ENCODE measurements around the gene ERVK3-1. TPM values are rescaled to one million over a fixed set of nuclear protein-coding genes. Genes with fewer than 3 reads are reported as not detected.
A peak's percentile ranks its signal among the peaks of the same experiment; 100 is the strongest.
"Not testable (repeated sequence)": the region's sequence is repeated elsewhere in the genome, so short reads cannot be mapped to it uniquely, and the experiment has no call there.

ERVK3-1 gene
- total RNA-seq, 1 donor: 29.3 TPM

DNA sequence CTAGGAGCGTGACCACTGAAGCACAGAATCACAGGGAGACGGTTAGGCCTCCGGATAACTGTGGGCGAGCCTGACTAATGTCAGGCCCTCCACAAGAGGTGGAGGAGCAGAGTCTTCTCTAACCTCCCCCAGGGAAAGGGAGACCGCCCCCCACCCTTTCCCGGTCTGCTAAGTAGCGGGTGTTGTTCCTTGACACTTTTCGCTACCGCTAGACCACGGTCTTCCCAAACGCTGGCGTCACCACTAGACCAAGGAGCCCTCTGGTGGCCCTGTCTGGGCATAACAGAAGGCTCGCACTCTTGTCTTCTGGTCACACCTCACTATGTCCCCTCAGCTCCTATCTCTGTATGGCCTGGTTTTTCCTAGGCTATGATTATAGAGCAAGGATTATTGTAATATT, 5.5 kb downstream of the ERVK3-1 start:
- H2AFZ ChIP-seq (ENCODE audit: low read length); H3K9me3 ChIP-seq (ENCODE audit: low read depth, low read length); H3K27me3 ChIP-seq (ENCODE audit: insufficient read depth, low read length); H3K4me2 ChIP-seq (ENCODE audit: insufficient read depth, low read length); DNase-seq (ENCODE audit: insufficient read length, low spot score, missing footprints); H3K4me1 ChIP-seq (ENCODE audit: insufficient read depth, low read length); H3K27ac ChIP-seq (ENCODE audit: low read depth, low read length); H3K4me3 ChIP-seq (ENCODE audit: insufficient read depth, low read length): not testable (repeated sequence)
- H3K79me2 ChIP-seq (ENCODE audit: insufficient read depth, low read length): peaks cover 36% of the 10 kb centered on the region
- peaks cover 27% of the 10 kb centered on the region for H4K20me1 ChIP-seq (ENCODE audit: insufficient read depth, low read length)
- peaks cover 59% of the 10 kb centered on the region for H3K36me3 ChIP-seq (ENCODE audit: insufficient read depth, low read length)
- TF ChIP-seq, protein P1, sequence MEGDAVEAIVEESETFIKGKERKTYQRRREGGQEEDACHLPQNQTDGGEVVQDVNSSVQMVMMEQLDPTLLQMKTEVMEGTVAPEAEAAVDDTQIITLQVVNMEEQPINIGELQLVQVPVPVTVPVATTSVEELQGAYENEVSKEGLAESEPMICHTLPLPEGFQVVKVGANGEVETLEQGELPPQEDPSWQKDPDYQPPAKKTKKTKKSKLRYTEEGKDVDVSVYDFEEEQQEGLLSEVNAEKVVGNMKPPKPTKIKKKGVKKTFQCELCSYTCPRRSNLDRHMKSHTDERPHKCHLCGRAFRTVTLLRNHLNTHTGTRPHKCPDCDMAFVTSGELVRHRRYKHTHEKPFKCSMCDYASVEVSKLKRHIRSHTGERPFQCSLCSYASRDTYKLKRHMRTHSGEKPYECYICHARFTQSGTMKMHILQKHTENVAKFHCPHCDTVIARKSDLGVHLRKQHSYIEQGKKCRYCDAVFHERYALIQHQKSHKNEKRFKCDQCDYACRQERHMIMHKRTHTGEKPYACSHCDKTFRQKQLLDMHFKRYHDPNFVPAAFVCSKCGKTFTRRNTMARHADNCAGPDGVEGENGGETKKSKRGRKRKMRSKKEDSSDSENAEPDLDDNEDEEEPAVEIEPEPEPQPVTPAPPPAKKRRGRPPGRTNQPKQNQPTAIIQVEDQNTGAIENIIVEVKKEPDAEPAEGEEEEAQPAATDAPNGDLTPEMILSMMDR (IDR thresholded peaks at IDR 0.05; ENCODE audit: extremely low read depth, low read depth, low read length): peak; percentile 33

DNA sequence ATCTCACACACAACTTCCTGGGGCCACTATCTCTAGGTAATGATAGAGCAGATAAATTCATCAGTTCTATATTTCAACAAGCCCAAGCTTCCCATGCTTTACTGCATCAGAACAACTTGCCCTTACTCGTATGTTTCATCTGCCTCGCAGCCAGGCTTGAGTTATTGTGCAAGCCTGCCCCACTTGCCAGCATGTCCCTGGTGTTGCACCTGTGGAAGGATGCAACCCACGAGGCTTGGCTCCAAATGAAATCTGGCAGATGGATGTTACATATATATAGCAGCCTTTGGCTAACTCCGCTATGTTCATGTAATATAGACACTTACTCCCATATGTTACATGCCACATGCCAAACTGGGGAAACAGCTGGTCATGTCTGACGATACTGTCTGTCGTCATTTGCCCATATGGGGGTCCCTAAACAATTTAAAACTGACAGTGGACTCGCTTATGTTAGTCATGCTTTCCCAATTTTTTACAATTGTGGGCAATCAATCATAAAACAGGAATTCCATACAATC, 6.2 kb downstream of the ERVK3-1 start:
- peaks cover 29% of the 10 kb centered on the region for H3K79me2 ChIP-seq (ENCODE audit: insufficient read depth, low read length)
- DNase-seq (ENCODE audit: insufficient read length, low spot score, missing footprints): no peak
- H3K9me3 ChIP-seq (ENCODE audit: low read depth, low read length): no peaks in the 10 kb centered on the region
- no peak overlapping the region for H2AFZ ChIP-seq (ENCODE audit: low read length)
- H3K27ac ChIP-seq (ENCODE audit: low read depth, low read length): no peak overlapping the region
- H3K4me1 ChIP-seq (ENCODE audit: insufficient read depth, low read length): no peaks in the 10 kb centered on the region
- H4K20me1 ChIP-seq (ENCODE audit: insufficient read depth, low read length): peaks cover 28% of the 10 kb centered on the region
- no peak overlapping the region for H3K4me3 ChIP-seq (ENCODE audit: insufficient read depth, low read length)
- no peak overlapping the region for H3K4me2 ChIP-seq (ENCODE audit: insufficient read depth, low read length)
- TF ChIP-seq, protein P1 (IDR thresholded peaks at IDR 0.05; ENCODE audit: extremely low read depth, low read depth, low read length): no peak
- H3K36me3 ChIP-seq (ENCODE audit: insufficient read depth, low read length): peaks cover 59% of the 10 kb centered on the region
- no peaks in the 10 kb centered on the region for H3K27me3 ChIP-seq (ENCODE audit: insufficient read depth, low read length)

DNA sequence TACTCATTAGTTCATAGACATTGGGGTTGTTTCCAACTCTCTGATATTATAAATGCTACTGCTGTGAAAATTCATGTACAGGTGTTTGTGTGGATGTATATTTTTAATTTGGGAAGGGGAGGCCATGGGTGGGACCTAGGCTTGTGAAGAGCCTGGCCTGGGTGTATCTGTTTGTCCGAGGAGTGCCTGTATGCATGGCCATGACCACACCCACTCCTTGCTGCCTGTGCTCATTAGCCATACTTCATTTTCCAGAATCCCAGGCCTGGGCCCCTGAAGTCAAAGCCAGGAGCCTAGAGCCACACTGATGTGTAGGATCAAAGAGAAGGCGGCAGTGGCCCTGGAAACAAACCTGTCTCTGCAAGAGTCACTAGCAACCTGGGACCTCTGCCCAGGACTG, 10.4 kb downstream of the ERVK3-1 start:
- no peak overlapping the region for H3K27ac ChIP-seq (ENCODE audit: low read depth, low read length)
- H4K20me1 ChIP-seq (ENCODE audit: insufficient read depth, low read length): peaks cover 57% of the 10 kb centered on the region
- H3K36me3 ChIP-seq (ENCODE audit: insufficient read depth, low read length): peaks cover 32% of the 10 kb centered on the region
- peaks cover 2% of the 10 kb centered on the region for H3K79me2 ChIP-seq (ENCODE audit: insufficient read depth, low read length)
- H3K4me1 ChIP-seq (ENCODE audit: insufficient read depth, low read length): no peaks in the 10 kb centered on the region
- H3K4me3 ChIP-seq (ENCODE audit: insufficient read depth, low read length): no peak overlapping the region
- no peak overlapping the region for H2AFZ ChIP-seq (ENCODE audit: low read length)
- TF ChIP-seq, protein P1 (IDR thresholded peaks at IDR 0.05; ENCODE audit: extremely low read depth, low read depth, low read length): no peak
- DNase-seq (ENCODE audit: insufficient read length, low spot score, missing footprints): no peak
- H3K4me2 ChIP-seq (ENCODE audit: insufficient read depth, low read length): no peak overlapping the region
- H3K27me3 ChIP-seq (ENCODE audit: insufficient read depth, low read length): no peaks in the 10 kb centered on the region
- H3K9me3 ChIP-seq (ENCODE audit: low read depth, low read length): no peaks in the 10 kb centered on the region

DNA sequence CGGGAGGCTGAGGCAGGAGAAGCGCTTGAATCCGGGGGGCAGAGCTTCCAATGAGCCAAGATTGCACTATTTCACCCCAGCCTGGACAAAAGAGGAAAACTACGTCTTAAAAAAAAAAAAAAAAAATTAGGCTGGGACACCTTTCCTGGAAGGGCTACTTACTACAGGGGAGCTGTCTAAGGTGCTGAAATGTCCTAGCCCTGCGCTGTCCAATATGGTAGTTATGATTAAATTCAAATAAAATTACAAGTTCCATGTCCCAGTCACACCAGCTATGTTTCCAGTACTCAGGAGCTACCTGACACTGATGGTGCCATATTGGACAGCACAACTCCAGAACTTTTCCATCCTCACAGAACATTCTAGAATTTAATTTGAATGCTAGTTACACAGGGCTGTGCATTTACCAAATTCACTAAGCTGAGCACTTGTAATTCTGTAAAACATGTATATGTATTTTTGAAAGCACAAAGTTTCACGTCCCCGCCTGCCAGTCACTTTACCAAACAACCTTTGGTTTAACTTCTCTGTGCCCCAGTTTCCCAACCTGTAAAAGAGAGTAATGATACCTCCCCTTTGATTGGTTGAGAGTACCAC, 12.4 kb downstream of the ERVK3-1 start:
- TF ChIP-seq, protein P1 (IDR thresholded peaks at IDR 0.05; ENCODE audit: extremely low read depth, low read depth, low read length): no peak
- H3K4me1 ChIP-seq (ENCODE audit: insufficient read depth, low read length): no peaks in the 10 kb centered on the region
- no peak overlapping the region for H3K27ac ChIP-seq (ENCODE audit: low read depth, low read length)
- DNase-seq (ENCODE audit: insufficient read length, low spot score, missing footprints): no peak
- no peak overlapping the region for H2AFZ ChIP-seq (ENCODE audit: low read length)
- H3K4me3 ChIP-seq (ENCODE audit: insufficient read depth, low read length): no peak overlapping the region
- H3K4me2 ChIP-seq (ENCODE audit: insufficient read depth, low read length): no peak overlapping the region
- H4K20me1 ChIP-seq (ENCODE audit: insufficient read depth, low read length): peaks cover 44% of the 10 kb centered on the region
- no peaks in the 10 kb centered on the region for H3K79me2 ChIP-seq (ENCODE audit: insufficient read depth, low read length)
- no peaks in the 10 kb centered on the region for H3K27me3 ChIP-seq (ENCODE audit: insufficient read depth, low read length)
- no peaks in the 10 kb centered on the region for H3K9me3 ChIP-seq (ENCODE audit: low read depth, low read length)
- H3K36me3 ChIP-seq (ENCODE audit: insufficient read depth, low read length): peaks cover 19% of the 10 kb centered on the region

Data from osteoblast (primary cell).